ENCODE measurements around the gene CEP20.

The CEP20 gene

GRCh38 chr16:15827709-15828343, 60.6 kb downstream of the CEP20 start:
- no peak for DNase-seq

DNA sequence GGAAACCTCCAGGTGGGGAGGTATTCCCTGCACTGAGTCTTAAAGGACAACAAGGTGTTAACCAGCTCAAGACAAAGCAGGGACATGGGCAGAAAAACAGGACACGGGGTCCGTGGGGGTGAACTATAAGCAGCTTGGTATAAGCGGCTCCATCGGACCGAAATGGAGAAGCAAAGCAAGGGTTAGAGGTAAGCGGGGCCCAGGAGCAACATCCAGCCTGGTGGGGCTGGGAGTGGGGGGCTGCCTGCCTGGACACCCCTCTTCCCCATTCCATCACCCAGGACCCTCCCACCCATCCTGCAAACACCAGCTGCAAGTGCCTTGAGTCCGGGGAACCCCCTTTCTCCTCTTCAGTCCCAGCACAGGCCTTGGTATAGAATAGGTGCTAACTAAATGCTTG, 61.1 kb downstream of the CEP20 start:
- no peak for DNase-seq

DNA sequence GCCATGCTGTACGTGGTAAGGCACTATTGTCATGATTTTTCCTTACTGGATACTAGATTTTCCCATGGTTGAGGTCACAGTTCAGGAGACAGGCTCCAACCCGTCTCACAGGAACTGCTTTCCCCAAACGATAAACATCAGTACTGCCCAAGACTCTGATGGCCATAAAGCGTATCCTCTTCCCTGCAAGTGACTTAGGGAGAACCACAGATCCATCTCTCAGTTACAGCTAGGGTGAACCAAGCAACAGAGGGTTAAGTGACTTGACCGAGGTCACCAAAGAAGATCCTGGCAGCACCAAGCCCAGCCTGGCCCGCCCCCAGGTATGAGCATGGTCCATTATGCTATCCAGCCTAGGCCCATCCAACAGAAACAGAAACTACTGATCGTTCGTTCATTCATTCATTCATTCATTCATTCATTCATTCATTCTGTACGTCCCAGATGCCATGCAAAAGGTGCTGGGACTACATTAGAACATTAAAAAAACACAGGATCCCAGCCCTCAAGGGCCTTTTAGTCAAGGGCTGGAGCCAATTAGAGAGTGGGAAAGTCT, 62.6 kb downstream of the CEP20 start:
- no peak for DNase-seq

DNA sequence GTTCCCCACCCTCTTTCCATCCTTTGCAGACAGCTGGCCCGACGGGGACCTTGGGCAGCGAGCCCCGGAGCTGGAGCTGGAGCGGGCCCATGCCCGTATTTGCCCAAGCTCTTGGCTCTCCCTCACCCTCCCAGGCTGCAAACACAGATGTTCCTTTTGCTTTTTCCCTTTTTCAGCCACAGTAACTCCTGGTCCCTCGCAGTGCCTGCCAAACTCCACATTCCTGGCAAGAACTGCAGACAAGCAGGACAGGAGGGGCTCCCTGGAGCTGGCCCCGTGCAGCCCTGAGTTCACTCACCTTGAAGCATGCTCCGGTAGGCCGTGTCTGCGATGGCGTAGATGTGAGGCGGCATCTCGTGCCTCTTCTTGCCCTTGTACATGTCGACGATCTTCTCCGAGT, 65.4 kb downstream of the CEP20 start:
- no peak for DNase-seq

GRCh38 chr16:15820837-15821236, 67.6 kb downstream of the CEP20 start:
- DNase-seq, result no peak

GRCh38 chr16:15819046-15819445, 69.4 kb downstream of the CEP20 start:
- no peak for DNase-seq

DNA sequence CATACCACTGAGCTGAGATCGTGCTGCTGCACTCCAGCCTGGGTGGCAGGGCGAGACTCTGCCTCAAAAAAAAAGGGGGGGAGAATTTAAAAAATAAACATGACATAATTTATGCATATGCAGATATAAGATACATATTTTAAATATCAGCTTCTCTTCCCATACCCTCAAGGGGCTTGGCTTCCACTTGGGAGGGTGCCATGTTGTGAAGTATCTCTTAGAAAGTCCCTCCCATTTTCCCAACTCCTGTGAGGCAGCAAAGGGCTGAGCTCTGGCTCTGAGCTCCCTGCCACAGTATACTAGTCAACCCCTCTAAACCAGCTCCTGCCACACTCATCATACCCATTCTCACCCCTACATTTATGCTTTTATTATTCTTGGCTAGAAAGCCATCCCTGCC, 71.0 kb downstream of the CEP20 start:
- DNase-seq, result no peak

- DNase-seq, result no peak
These were observed 72.2 kb downstream of the CEP20 start for GRCh38 chr16:15816228-15816627.
